MM.1S (cell line): ENCODE data around the gene SLC2A13.

Experiments used
- DNase-seq: peaks from one replicate; pipeline ENCODE4 v3.0.0-alpha.2; 2015
- H2AFZ ChIP-seq: fragments of 300-600 bp; sonication (generic); 2 replicates; pipeline ENCODE4 v1.6.0; 2016; ENCODE audit warnings: antibody characterized with exemption, low read length
- H3F3A ChIP-seq: fragments of 300-600 bp; sonication (generic); 2 replicates; pipeline ENCODE4 v1.6.1; 2016; ENCODE audit warnings: mild to moderate bottlenecking, antibody characterized with exemption, low read length, moderate library complexity, mixed read lengths; ENCODE audit not compliant: insufficient read depth
- H3K27ac ChIP-seq: fragments of 300-600 bp; sonication (generic); 2 replicates; pipeline ENCODE4 v1.5.1; 2016; ENCODE audit warnings: mild to moderate bottlenecking, low read length
- H3K27me3 ChIP-seq: fragments of 300-600 bp; sonication (generic); replicated peaks from 2 replicates; pipeline ENCODE4 v1.6.0; 2016; ENCODE audit warnings: low read length; ENCODE audit not compliant: insufficient read depth
- H3K36me3 ChIP-seq: fragments of 300-600 bp; sonication (generic); replicated peaks from 2 replicates; pipeline ENCODE4 v1.6.1; 2016; ENCODE audit warnings: mild to moderate bottlenecking, low read length, mixed read lengths; ENCODE audit not compliant: insufficient read depth
- H3K4me1 ChIP-seq: fragments of 300-600 bp; sonication (generic); 2 replicates; pipeline ENCODE4 v1.6.1; 2016; ENCODE audit warnings: low read length, mixed read lengths
- H3K4me2 ChIP-seq: fragments of 300-600 bp; sonication (generic); 2 replicates; pipeline ENCODE4 v1.6.0; 2016; ENCODE audit warnings: low read depth, low read length
- H3K4me3 ChIP-seq: fragments of 300-600 bp; sonication (generic); 2 replicates; pipeline ENCODE4 v1.5.1; 2016; ENCODE audit warnings: low read length, mixed read lengths
- H3K79me2 ChIP-seq: fragments of 300-600 bp; sonication (generic); 2 replicates; pipeline ENCODE4 v1.6.1; 2016; ENCODE audit warnings: mixed run types, low read length, mixed read lengths
- H3K9ac ChIP-seq: fragments of 300-600 bp; sonication (generic); 2 replicates; pipeline ENCODE4 v1.6.1; 2016; ENCODE audit warnings: low read length, mixed read lengths
- H3K9me2 ChIP-seq: fragments of 300-600 bp; sonication (generic); replicated peaks from 2 replicates; pipeline ENCODE4 v1.6.1; 2016; ENCODE audit warnings: mild to moderate bottlenecking, low read length, mixed read lengths; ENCODE audit not compliant: insufficient read depth
- H3K9me3 ChIP-seq: fragments of 300-600 bp; sonication (generic); replicated peaks from 2 replicates; pipeline ENCODE4 v1.6.1; 2016; ENCODE audit warnings: mild to moderate bottlenecking, low read length, mixed read lengths; ENCODE audit not compliant: insufficient read depth
- H4K20me1 ChIP-seq: fragments of 300-600 bp; sonication (generic); 2 replicates; pipeline ENCODE4 v1.6.1; 2016; ENCODE audit warnings: mild to moderate bottlenecking, low read length, moderate library complexity, mixed read lengths; ENCODE audit not compliant: insufficient read depth
- CTCF ChIP-seq: fragments of 300-600 bp; sonication (generic); IDR thresholded peaks from 2 replicates; pipeline ENCODE4 v1.5.1; 2016; ENCODE audit warnings: antibody characterized with exemption, low read length, mixed read lengths
- EZH2 ChIP-seq: fragments of 300-600 bp; sonication (generic); optimal IDR thresholded peaks from 2 replicates; pipeline ENCODE3; 2017; ENCODE audit warnings: low read depth, mild to moderate bottlenecking, antibody characterized with exemption, low read length, mixed read lengths
- EZH2phosphoT487 ChIP-seq: fragments of 300-600 bp; sonication (generic); IDR thresholded peaks from 2 replicates; pipeline ENCODE4 v1.6.1; 2018; ENCODE audit warnings: antibody characterized with exemption, low read length

SLC2A13 gene

GRCh38 chr12:40152783-40153383, 47.0 kb upstream of the SLC2A13 start:
- no peaks in the 10 kb centered on the region for H3K79me2 ChIP-seq
- H3K4me2 ChIP-seq = no peak overlapping the region
- H3K9ac ChIP-seq = no peak overlapping the region
- no peaks in the 10 kb centered on the region for H3K36me3 ChIP-seq
- no peak overlapping the region for H3K27ac ChIP-seq
- no peaks in the 10 kb centered on the region for H4K20me1 ChIP-seq
- no peaks in the 10 kb centered on the region for H3K9me2 ChIP-seq
- peak; percentile 67 for DNase-seq
- no peak overlapping the region for H2AFZ ChIP-seq
- TF ChIP-seq EZH2 = no peak
- no peak for TF ChIP-seq EZH2phosphoT487
- TF ChIP-seq CTCF = peak; percentile 79
- no peaks in the 10 kb centered on the region for H3K4me1 ChIP-seq
- no peaks in the 10 kb centered on the region; the same call in 1 of the 2 replicates for H3K27me3 ChIP-seq
- no peaks in the 10 kb centered on the region for H3K9me3 ChIP-seq
- no peaks in the 10 kb centered on the region for H3F3A ChIP-seq
- H3K4me3 ChIP-seq = no peak overlapping the region

- Histone ChIP-seq H3K4me1 (no peaks in the 10 kb centered on the region), H3K9me3 (no peaks in the 10 kb centered on the region), H3K36me3 (no peaks in the 10 kb centered on the region), H3K4me2 (no peak overlapping the region), H3F3A (no peaks in the 10 kb centered on the region), H3K79me2 (no peaks in the 10 kb centered on the region), H3K9ac (no peak overlapping the region), H3K4me3 (no peak overlapping the region), H3K27me3 (no peaks in the 10 kb centered on the region), H4K20me1 (no peaks in the 10 kb centered on the region), H3K9me2 (no peaks in the 10 kb centered on the region), H3K27ac (no peak overlapping the region), H2AFZ (no peak overlapping the region)
- no peak for TF ChIP-seq EZH2
- DNase-seq = no peak
Observed at GRCh38 chr12:40149673-40150260, 43.9 kb upstream of the SLC2A13 start.

GRCh38 chr12:40146800-40147797, 41.2 kb upstream of the SLC2A13 start:
- no peaks in the 10 kb centered on the region for H3K36me3 ChIP-seq
- H4K20me1 ChIP-seq = no peaks in the 10 kb centered on the region
- no peak overlapping the region for H2AFZ ChIP-seq
- TF ChIP-seq CTCF (no peak), EZH2phosphoT487 (no peak), EZH2 (no peak)
- no peaks in the 10 kb centered on the region for H3K27me3 ChIP-seq
- H3K4me1 ChIP-seq = no peaks in the 10 kb centered on the region
- no peaks in the 10 kb centered on the region for H3K9me3 ChIP-seq
- no peaks in the 10 kb centered on the region for H3K9me2 ChIP-seq
- no peak overlapping the region for H3K27ac ChIP-seq
- no peak overlapping the region for H3K4me3 ChIP-seq
- H3K79me2 ChIP-seq = no peaks in the 10 kb centered on the region
- H3F3A ChIP-seq = no peaks in the 10 kb centered on the region
- no peak overlapping the region for H3K4me2 ChIP-seq
- no peak overlapping the region for H3K9ac ChIP-seq
- no peak for DNase-seq
